Mesendoderm (in vitro differentiated cells): ENCODE measurements around the gene MCL1.

ENCODE experiments used
- DNase-seq: peaks from one replicate; pipeline ENCODE4 v3.0.0; 2013
- H2AK5ac ChIP-seq: 2 replicates; pipeline ENCODE4 v1.6.1; 2013; ENCODE audit warnings: low read length, inconsistent platforms
- H2BK120ac ChIP-seq: 2 replicates; pipeline ENCODE4 v1.6.1; 2013; ENCODE audit warnings: low read depth, mild to moderate bottlenecking, low read length, moderate library complexity, mixed read lengths
- H2BK15ac ChIP-seq: replicated peaks from 2 replicates; pipeline ENCODE4 v1.6.1; 2013; ENCODE audit warnings: low read depth, mild to moderate bottlenecking, moderate library complexity
- H2BK5ac ChIP-seq: 2 replicates; pipeline ENCODE4 v1.6.1; 2013; ENCODE audit warnings: low read length, inconsistent platforms
- H3K18ac ChIP-seq: 2 replicates; pipeline ENCODE4 v1.6.1; 2013; ENCODE audit warnings: mild to moderate bottlenecking, low read length, mixed read lengths
- H3K23ac ChIP-seq: one replicate; pipeline ENCODE4 v1.6.1; 2013; ENCODE audit warnings: low read length
- H3K27ac ChIP-seq: 2 replicates; pipeline ENCODE4 v1.5.1; 2013; ENCODE audit warnings: low read depth, mild to moderate bottlenecking, inconsistent platforms, low read length, moderate library complexity
- H3K27me3 ChIP-seq: 2 replicates; pipeline ENCODE4 v1.6.1; 2013; ENCODE audit warnings: low read length, control low read depth, mild to moderate bottlenecking, inconsistent platforms; ENCODE audit not compliant: insufficient read depth, poor library complexity
- H3K36me3 ChIP-seq: 2 replicates; pipeline ENCODE4 v1.6.1; 2013; ENCODE audit warnings: low read length, inconsistent platforms; ENCODE audit not compliant: control insufficient read depth, insufficient read depth
- H3K4ac ChIP-seq: one replicate; pipeline ENCODE4 v1.6.1; 2013; ENCODE audit warnings: low read depth, mild to moderate bottlenecking, low read length, moderate library complexity
- H3K4me1 ChIP-seq: 2 replicates; pipeline ENCODE4 v1.6.1; 2013; ENCODE audit warnings: low read depth, low read length, inconsistent platforms; ENCODE audit not compliant: control insufficient read depth
- H3K4me2 ChIP-seq: 2 replicates; pipeline ENCODE4 v1.6.1; 2013; ENCODE audit warnings: low read length
- H3K4me3 ChIP-seq: 2 replicates; pipeline ENCODE4 v1.5.1; 2013; ENCODE audit warnings: mild to moderate bottlenecking, low read length
- H3K56ac ChIP-seq: one replicate; pipeline ENCODE4 v1.6.1; 2013; ENCODE audit warnings: low read length
- H3K79me1 ChIP-seq: 2 replicates; pipeline ENCODE4 v1.6.1; 2013; ENCODE audit warnings: low read length, inconsistent platforms
- H3K79me2 ChIP-seq: 2 replicates; pipeline ENCODE4 v1.6.1; 2013; ENCODE audit warnings: mild to moderate bottlenecking, low read length; ENCODE audit not compliant: control insufficient read depth, insufficient read depth
- H3K9ac ChIP-seq: 2 replicates; pipeline ENCODE4 v1.6.1; 2013; ENCODE audit warnings: low read length, inconsistent platforms
- H4K5ac ChIP-seq: one replicate; pipeline ENCODE4 v1.6.1; 2013; ENCODE audit warnings: low read length
- H4K8ac ChIP-seq: one replicate; pipeline ENCODE4 v1.6.1; 2013; ENCODE audit warnings: low read depth, mild to moderate bottlenecking, control low read depth, low read length, moderate library complexity
- WGBS: extraction: QIAGEN DNeasy Blood & Tissue Kit; methylation state at CpG from one replicate; pipeline ENCODE4 v1.1.7; 2013; ENCODE audit warnings: low lambda C conversion rate, missing lambda C conversion rate; ENCODE audit not compliant: insufficient coverage; ENCODE audit errors: extremely low coverage; 5-methylcytosine and 5-hydroxymethylcytosine counted together

Gene MCL1

GRCh38 chr1:150536836-150537731 lies 42.3 kb downstream of the MCL1 start:
- Histone ChIP-seq H2AK5ac (no peak overlapping the region), H2BK5ac (no peak overlapping the region), H3K27ac (no peak overlapping the region), H3K36me3 (no peaks in the 10 kb centered on the region), H3K23ac (no peak overlapping the region), H3K56ac (peak overlapping the region; percentile 71), H2BK15ac (no peak overlapping the region), H3K27me3 (no peaks in the 10 kb centered on the region), H3K4ac (no peak overlapping the region), H3K4me3 (no peak overlapping the region), H3K79me1 (no peaks in the 10 kb centered on the region), H4K5ac (no peak overlapping the region), H3K79me2 (no peaks in the 10 kb centered on the region), H3K4me1 (peaks cover 2% of the 10 kb centered on the region), H2BK120ac (no peak overlapping the region), H3K18ac (no peak overlapping the region), H3K9ac (peak overlapping the region; percentile 40), H4K8ac (no peak overlapping the region), H3K4me2 (no peak overlapping the region)
- WGBS, result no CpG with 5 or more reads among the region's 12 CpGs
- DNase-seq, result peak; percentile 45

DNA sequence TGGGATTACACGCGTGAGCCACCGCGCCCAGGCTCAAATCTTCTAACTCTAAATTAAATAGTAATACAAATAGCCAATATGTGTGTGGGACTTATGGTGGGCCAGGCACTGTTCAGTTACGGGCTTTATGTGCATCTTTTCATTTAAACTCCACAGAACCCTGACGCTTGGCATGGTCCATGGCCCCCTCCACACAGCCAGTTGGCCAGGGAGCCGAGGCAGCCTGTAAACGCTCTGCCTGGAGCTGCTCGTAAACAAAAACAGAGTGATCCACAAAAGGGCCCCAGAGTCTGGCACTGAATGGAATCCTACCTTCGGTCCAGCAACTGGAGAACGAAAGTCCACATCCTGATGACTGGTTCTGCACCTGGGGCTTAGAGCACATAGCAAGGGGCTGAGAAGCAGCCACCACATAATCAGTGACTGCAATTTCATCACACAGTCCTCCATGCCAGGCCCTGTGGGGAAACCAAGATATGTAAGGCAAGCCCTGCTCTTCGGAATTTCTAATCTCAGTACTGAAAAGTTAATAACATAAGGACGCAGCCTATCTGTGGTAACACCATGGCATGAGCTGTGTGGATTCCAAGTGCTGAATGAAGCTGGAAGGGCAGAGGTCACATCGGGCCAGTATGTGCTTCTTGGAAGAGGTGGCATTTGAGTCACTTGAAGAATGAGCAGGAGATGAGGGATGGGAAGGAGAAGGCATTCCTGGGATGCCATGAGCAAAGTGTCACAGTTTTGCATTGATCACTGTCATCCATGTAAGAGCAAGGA lies 43.7 kb downstream of the MCL1 start:
- Histone ChIP-seq H4K8ac (no peak overlapping the region), H3K27me3 (no peaks in the 10 kb centered on the region), H3K79me1 (no peaks in the 10 kb centered on the region), H4K5ac (no peak overlapping the region), H3K4ac (peak overlapping the region; percentile 79), H3K18ac (no peak overlapping the region), H2BK15ac (no peak overlapping the region), H3K27ac (no peak overlapping the region), H2AK5ac (no peak overlapping the region), H3K56ac (peak overlapping the region; percentile 49), H2BK5ac (no peak overlapping the region), H3K4me1 (peaks cover 2% of the 10 kb centered on the region), H3K9ac (no peak overlapping the region), H2BK120ac (no peak overlapping the region), H3K4me2 (no peak overlapping the region), H3K79me2 (no peaks in the 10 kb centered on the region), H3K23ac (no peak overlapping the region), H3K4me3 (no peak overlapping the region), H3K36me3 (no peaks in the 10 kb centered on the region)
- no CpG with 5 or more reads among the region's 14 CpGs for WGBS
- DNase-seq, result peak; percentile 97

GRCh38 chr1:150534002-150534401 lies 45.4 kb downstream of the MCL1 start:
- Histone ChIP-seq H3K79me1 (no peaks in the 10 kb centered on the region), H2BK15ac (no peak overlapping the region), H3K4me1 (peaks cover 2% of the 10 kb centered on the region), H3K27ac (no peak overlapping the region), H2BK120ac (no peak overlapping the region), H3K23ac (no peak overlapping the region), H3K56ac (no peak overlapping the region), H2AK5ac (no peak overlapping the region), H3K9ac (no peak overlapping the region), H3K18ac (no peak overlapping the region), H2BK5ac (no peak overlapping the region), H3K4ac (no peak overlapping the region), H3K27me3 (no peaks in the 10 kb centered on the region), H3K4me3 (no peak overlapping the region), H4K5ac (no peak overlapping the region), H4K8ac (no peak overlapping the region), H3K4me2 (no peak overlapping the region), H3K36me3 (no peaks in the 10 kb centered on the region), H3K79me2 (no peaks in the 10 kb centered on the region)
- DNase-seq, result no peak
- no CpG with 5 or more reads among the region's 6 CpGs for WGBS

GRCh38 chr1:150532860-150533259 lies 46.5 kb downstream of the MCL1 start:
- Histone ChIP-seq H4K8ac (no peak overlapping the region), H3K4me1 (peaks cover 2% of the 10 kb centered on the region), H3K4ac (no peak overlapping the region), H3K27me3 (no peaks in the 10 kb centered on the region), H3K4me2 (no peak overlapping the region), H3K79me2 (no peaks in the 10 kb centered on the region), H3K9ac (no peak overlapping the region), H3K23ac (no peak overlapping the region), H3K27ac (no peak overlapping the region), H3K4me3 (no peak overlapping the region), H3K36me3 (no peaks in the 10 kb centered on the region), H3K18ac (no peak overlapping the region), H3K56ac (peak overlapping the region; percentile 37), H2BK5ac (no peak overlapping the region), H3K79me1 (no peaks in the 10 kb centered on the region), H2AK5ac (no peak overlapping the region), H4K5ac (no peak overlapping the region), H2BK15ac (no peak overlapping the region), H2BK120ac (no peak overlapping the region)
- DNase-seq, result no peak
- WGBS, result no CpG with 5 or more reads among the region's 5 CpGs

GRCh38 chr1:150530491-150531159 lies 48.8 kb downstream of the MCL1 start:
- Histone ChIP-seq H3K56ac (no peak overlapping the region), H4K5ac (no peak overlapping the region), H3K4me2 (no peak overlapping the region), H3K4me3 (no peak overlapping the region), H3K4ac (no peak overlapping the region), H2BK5ac (no peak overlapping the region), H3K79me2 (no peaks in the 10 kb centered on the region), H2BK120ac (no peak overlapping the region), H3K27ac (no peak overlapping the region), H2AK5ac (no peak overlapping the region), H3K4me1 (no peaks in the 10 kb centered on the region), H3K27me3 (no peaks in the 10 kb centered on the region), H3K9ac (no peak overlapping the region), H3K36me3 (no peaks in the 10 kb centered on the region), H3K23ac (no peak overlapping the region), H4K8ac (no peak overlapping the region), H3K79me1 (no peaks in the 10 kb centered on the region), H3K18ac (no peak overlapping the region), H2BK15ac (no peak overlapping the region)
- DNase-seq, result no peak
- WGBS, result no CpG with 5 or more reads among the region's 14 CpGs
